NB4 (cell line): Measurements from ENCODE around the gene SLC35A3.

Experiments used
- POLR2A ChIP-seq: IDR thresholded peaks from 2 replicates; pipeline ENCODE4 v1.6.1; 2011; ENCODE audit warnings: mild to moderate bottlenecking; ENCODE audit not compliant: insufficient read length; ENCODE audit errors: extremely low read depth
- TF ChIP-seq, protein P1 (sequence below): IDR thresholded peaks from one replicate; pipeline ENCODE4 v1.5.1; 2012; ENCODE audit warnings: low read depth, low read length
- TF ChIP-seq, protein P2 (sequence below): IDR thresholded peaks from 2 replicates; pipeline ENCODE4 v1.6.1; 2011; ENCODE audit warnings: low read depth, low read length

DNA sequence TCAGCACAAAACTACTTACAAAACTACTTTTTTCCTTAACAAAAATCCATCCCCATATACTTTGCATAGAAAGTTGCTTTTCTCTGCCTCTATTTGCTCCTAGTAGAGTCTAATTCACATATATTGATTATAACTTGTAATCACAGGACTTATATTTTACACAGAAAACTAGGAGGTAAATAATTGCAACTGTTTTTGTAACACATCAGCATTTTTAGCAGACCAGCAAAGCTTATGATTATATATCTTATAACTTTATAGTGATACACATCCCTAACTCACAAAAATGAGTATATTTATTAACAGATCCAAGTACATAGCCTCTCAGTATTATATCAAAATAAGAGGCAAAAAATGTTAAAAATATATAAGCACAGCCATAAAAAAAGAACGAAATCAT lies 17.3 kb upstream of the SLC35A3 start:
- TF ChIP-seq, protein P1, sequence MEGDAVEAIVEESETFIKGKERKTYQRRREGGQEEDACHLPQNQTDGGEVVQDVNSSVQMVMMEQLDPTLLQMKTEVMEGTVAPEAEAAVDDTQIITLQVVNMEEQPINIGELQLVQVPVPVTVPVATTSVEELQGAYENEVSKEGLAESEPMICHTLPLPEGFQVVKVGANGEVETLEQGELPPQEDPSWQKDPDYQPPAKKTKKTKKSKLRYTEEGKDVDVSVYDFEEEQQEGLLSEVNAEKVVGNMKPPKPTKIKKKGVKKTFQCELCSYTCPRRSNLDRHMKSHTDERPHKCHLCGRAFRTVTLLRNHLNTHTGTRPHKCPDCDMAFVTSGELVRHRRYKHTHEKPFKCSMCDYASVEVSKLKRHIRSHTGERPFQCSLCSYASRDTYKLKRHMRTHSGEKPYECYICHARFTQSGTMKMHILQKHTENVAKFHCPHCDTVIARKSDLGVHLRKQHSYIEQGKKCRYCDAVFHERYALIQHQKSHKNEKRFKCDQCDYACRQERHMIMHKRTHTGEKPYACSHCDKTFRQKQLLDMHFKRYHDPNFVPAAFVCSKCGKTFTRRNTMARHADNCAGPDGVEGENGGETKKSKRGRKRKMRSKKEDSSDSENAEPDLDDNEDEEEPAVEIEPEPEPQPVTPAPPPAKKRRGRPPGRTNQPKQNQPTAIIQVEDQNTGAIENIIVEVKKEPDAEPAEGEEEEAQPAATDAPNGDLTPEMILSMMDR: no peak
- no peak for TF ChIP-seq POLR2A
- TF ChIP-seq, protein P2, sequence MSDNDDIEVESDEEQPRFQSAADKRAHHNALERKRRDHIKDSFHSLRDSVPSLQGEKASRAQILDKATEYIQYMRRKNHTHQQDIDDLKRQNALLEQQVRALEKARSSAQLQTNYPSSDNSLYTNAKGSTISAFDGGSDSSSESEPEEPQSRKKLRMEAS: no peak
